Measurements from ENCODE around the gene AMIGO2.

GRCh38 chr12:47077206-47078085, 2.3 kb downstream of the AMIGO2 start:
- TF ChIP-seq CTCF (conservative IDR thresholded peaks at IDR 0.05 in 1 of 2, IDR thresholded peaks at IDR 0.05 in 1 of 2; ENCODE audit: low read depth in 1 of 2, low read length in 2 of 2): no peak
- TF ChIP-seq EZH2 (IDR thresholded peaks at IDR 0.05; ENCODE audit: low read length, missing control alignments): no peak

All from fibroblast of lung (primary cell).